ENCODE results near the gene RTN4RL1.

RTN4RL1 gene

DNA sequence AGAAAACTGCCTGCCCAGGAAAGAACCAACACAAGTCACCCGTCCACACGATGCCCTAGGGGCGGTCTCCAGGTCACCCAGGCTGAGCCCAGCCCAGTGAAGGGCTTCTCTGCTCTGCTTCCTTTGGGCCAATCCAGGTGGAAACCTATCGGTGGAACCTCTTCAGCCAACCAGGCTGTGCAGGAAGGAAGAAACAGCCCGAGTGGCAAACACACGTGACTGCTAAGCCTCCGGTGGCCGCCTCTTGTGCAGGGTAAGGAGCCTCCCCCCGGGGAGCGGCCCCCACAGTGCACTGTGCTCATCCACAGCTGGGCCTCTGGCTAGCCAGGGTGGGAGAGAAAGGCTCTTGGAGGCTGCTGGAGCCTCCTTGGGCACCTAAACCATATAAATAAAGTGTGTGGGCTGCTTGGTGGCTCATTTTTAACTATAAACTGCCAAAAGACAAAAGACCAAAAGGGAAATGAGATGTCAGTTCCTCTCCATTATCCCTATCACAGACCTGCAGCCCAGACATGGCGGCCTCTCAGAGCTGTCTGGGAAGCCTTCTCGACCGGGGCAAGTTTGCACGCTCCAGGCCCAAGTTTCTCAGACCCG is 2.4 kb downstream of the RTN4RL1 start:
- TF ChIP-seq, protein P1, sequence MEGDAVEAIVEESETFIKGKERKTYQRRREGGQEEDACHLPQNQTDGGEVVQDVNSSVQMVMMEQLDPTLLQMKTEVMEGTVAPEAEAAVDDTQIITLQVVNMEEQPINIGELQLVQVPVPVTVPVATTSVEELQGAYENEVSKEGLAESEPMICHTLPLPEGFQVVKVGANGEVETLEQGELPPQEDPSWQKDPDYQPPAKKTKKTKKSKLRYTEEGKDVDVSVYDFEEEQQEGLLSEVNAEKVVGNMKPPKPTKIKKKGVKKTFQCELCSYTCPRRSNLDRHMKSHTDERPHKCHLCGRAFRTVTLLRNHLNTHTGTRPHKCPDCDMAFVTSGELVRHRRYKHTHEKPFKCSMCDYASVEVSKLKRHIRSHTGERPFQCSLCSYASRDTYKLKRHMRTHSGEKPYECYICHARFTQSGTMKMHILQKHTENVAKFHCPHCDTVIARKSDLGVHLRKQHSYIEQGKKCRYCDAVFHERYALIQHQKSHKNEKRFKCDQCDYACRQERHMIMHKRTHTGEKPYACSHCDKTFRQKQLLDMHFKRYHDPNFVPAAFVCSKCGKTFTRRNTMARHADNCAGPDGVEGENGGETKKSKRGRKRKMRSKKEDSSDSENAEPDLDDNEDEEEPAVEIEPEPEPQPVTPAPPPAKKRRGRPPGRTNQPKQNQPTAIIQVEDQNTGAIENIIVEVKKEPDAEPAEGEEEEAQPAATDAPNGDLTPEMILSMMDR (IDR thresholded peaks at IDR 0.05; ENCODE audit: borderline replicate concordance, insufficient read depth, low read depth, low read length) = no peak
- no peak overlapping the region for H3K4me3 ChIP-seq (ENCODE audit: low read depth, low read length)

- H3K4me3 ChIP-seq (ENCODE audit: low read depth, low read length) = no peak overlapping the region
Observed at GRCh38 chr17:2020721-2021120, 4.4 kb downstream of the RTN4RL1 start.

GRCh38 chr17:2019723-2020122 is 5.4 kb downstream of the RTN4RL1 start:
- TF ChIP-seq, protein P1 (IDR thresholded peaks at IDR 0.05; ENCODE audit: borderline replicate concordance, insufficient read depth, low read depth, low read length) = no peak
- no peak overlapping the region for H3K4me3 ChIP-seq (ENCODE audit: low read depth, low read length)

More at GRCh38 chr17:2020721-2021120, 4.4 kb downstream of the RTN4RL1 start:
- TF ChIP-seq, protein P1 (IDR thresholded peaks at IDR 0.05; ENCODE audit: borderline replicate concordance, insufficient read depth, low read depth, low read length) = no peak

GRCh38 chr17:2018716-2019510 is 6.2 kb downstream of the RTN4RL1 start:
- H3K4me3 ChIP-seq (ENCODE audit: low read depth, low read length) = no peak overlapping the region
- TF ChIP-seq, protein P1 (IDR thresholded peaks at IDR 0.05; ENCODE audit: borderline replicate concordance, insufficient read depth, low read depth, low read length) = no peak

GRCh38 chr17:2017274-2017941 is 7.7 kb downstream of the RTN4RL1 start:
- TF ChIP-seq, protein P1 (IDR thresholded peaks at IDR 0.05; ENCODE audit: borderline replicate concordance, insufficient read depth, low read depth, low read length) = no peak
- H3K4me3 ChIP-seq (ENCODE audit: low read depth, low read length) = no peak overlapping the region

DNA sequence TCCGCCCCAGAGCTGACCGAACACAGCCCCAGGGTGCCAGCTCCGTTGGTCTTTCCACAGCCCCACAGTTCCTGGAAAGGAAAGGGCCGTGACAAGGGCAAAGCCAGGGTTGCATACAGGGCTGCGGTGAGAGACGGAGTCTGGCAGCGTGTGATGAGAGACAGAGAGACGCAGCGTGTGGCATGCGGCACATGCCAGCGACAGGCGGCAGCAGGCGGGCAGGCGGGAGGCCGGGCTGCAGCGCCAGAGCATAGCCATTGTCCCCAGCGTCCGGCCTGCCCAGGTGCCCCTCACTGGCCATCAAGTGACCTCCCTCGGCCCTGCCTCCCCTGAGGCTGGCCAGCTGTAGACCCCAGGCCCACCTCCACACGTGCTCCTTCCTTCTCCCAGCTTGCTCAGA is 8.6 kb downstream of the RTN4RL1 start:
- no peak overlapping the region for H3K4me3 ChIP-seq (ENCODE audit: low read depth, low read length)
- TF ChIP-seq, protein P1 (IDR thresholded peaks at IDR 0.05; ENCODE audit: borderline replicate concordance, insufficient read depth, low read depth, low read length) = no peak
